ENCODE results near the gene CRHR1. TPM values are rescaled to one million over a fixed set of nuclear protein-coding genes. Genes with fewer than 3 reads are reported as not detected.

The CRHR1 gene
- polyA plus RNA-seq, 3 donors, result not detected

GRCh38 chr17:45793999-45794540, 9.9 kb downstream of the CRHR1 start:
- Histone ChIP-seq H3K4me3 (replicated peaks in 1 of 3; ENCODE audit: low read depth in 2 of 3, low read length in 3 of 3) (no peak overlapping the region), H3K27me3 (ENCODE audit: control insufficient read depth in 2 of 2, insufficient read depth in 2 of 2, low read length in 2 of 2) (peaks cover 0 to 5% of the 10 kb centered on the region in 2 donors), H3K4me1 (ENCODE audit: control insufficient read depth in 1 of 2, insufficient read depth in 2 of 2, low read length in 2 of 2) (no peaks in the 10 kb centered on the region), H2AFZ (ENCODE audit: insufficient read depth, low read depth, low read length, poor library complexity, severe bottlenecking) (no peak overlapping the region), H3K9me3 (replicated peaks in 1 of 2; ENCODE audit: control insufficient read depth in 1 of 2, insufficient read depth in 1 of 2, low read length in 2 of 2) (no peaks in the 10 kb centered on the region), H3K4me2 (replicated peaks; ENCODE audit: extremely low read depth, low read length, poor library complexity, severe bottlenecking) (no peak overlapping the region), H3K9ac (ENCODE audit: insufficient read depth, low read length, poor library complexity, severe bottlenecking) (no peak overlapping the region), H4K20me1 (ENCODE audit: insufficient read depth, low read length) (no peaks in the 10 kb centered on the region), H3K27ac (ENCODE audit: low read depth in 1 of 2, low read length in 2 of 2) (no peak overlapping the region), H3K79me2 (ENCODE audit: insufficient read depth, low read length) (no peaks in the 10 kb centered on the region), H3K36me3 (replicated peaks in 1 of 2; ENCODE audit: control insufficient read depth in 1 of 2, insufficient read depth in 2 of 2, low read length in 2 of 2) (no peaks in the 10 kb centered on the region)
- no peak for TF ChIP-seq CTCF (IDR thresholded peaks at IDR 0.05)
- peaks cover 0 to 1% (median 0%) of the 10 kb centered on the region in 7 donors for H3K9me3 Mint-ChIP-seq
- H3K27me3 Mint-ChIP-seq (ENCODE audit: low read depth in 3 of 3), result peaks cover 16 to 33% (median 30%) of the 10 kb centered on the region in 3 donors
- no peaks in the 10 kb centered on the region for H3K36me3 Mint-ChIP-seq
- H3K27ac Mint-ChIP-seq, result no peak overlapping the region
- intact Hi-C loops (cut with micrococcal nuclease), result no loop called here
- WGBS (ENCODE audit: insufficient coverage), result 95% methylated on average over 8 of the region's 8 CpGs
- DNase-seq, result no peak
- H3K4me1 Mint-ChIP-seq, result peaks cover 2% of the 10 kb centered on the region
- no peak overlapping the region for H3K4me3 Mint-ChIP-seq

GRCh38 chr17:45794840-45795239, 10.7 kb downstream of the CRHR1 start:
- peaks cover 15 to 28% (median 24%) of the 10 kb centered on the region in 3 donors for H3K27me3 Mint-ChIP-seq (ENCODE audit: low read depth in 3 of 3)
- peaks cover 0 to 1% (median 0%) of the 10 kb centered on the region in 7 donors for H3K9me3 Mint-ChIP-seq

More at GRCh38 chr17:45794840-45795239, 10.7 kb downstream of the CRHR1 start:
- no peaks in the 10 kb centered on the region for H3K79me2 ChIP-seq (ENCODE audit: insufficient read depth, low read length)
- intact Hi-C loops (cut with micrococcal nuclease), result no loop called here
- H3K4me1 Mint-ChIP-seq, result peaks cover 2% of the 10 kb centered on the region
- H3K4me2 ChIP-seq (replicated peaks; ENCODE audit: extremely low read depth, low read length, poor library complexity, severe bottlenecking), result no peak overlapping the region
- no peak overlapping the region for H3K27ac ChIP-seq (ENCODE audit: low read depth in 1 of 2, low read length in 2 of 2)
- H2AFZ ChIP-seq (ENCODE audit: insufficient read depth, low read depth, low read length, poor library complexity, severe bottlenecking), result no peak overlapping the region
- H3K36me3 ChIP-seq (replicated peaks in 1 of 2; ENCODE audit: control insufficient read depth in 1 of 2, insufficient read depth in 2 of 2, low read length in 2 of 2), result no peaks in the 10 kb centered on the region
- 73% methylated on average over 6 of the region's 6 CpGs for WGBS (ENCODE audit: insufficient coverage)
- no peaks in the 10 kb centered on the region for H3K36me3 Mint-ChIP-seq
- H4K20me1 ChIP-seq (ENCODE audit: insufficient read depth, low read length), result no peaks in the 10 kb centered on the region
- H3K4me3 Mint-ChIP-seq, result no peak overlapping the region
- H3K4me1 ChIP-seq (ENCODE audit: control insufficient read depth in 1 of 2, insufficient read depth in 2 of 2, low read length in 2 of 2), result no peaks in the 10 kb centered on the region
- peaks cover 0 to 5% of the 10 kb centered on the region in 2 donors for H3K27me3 ChIP-seq (ENCODE audit: control insufficient read depth in 2 of 2, insufficient read depth in 2 of 2, low read length in 2 of 2)
- H3K9ac ChIP-seq (ENCODE audit: insufficient read depth, low read length, poor library complexity, severe bottlenecking), result no peak overlapping the region
- no peaks in the 10 kb centered on the region for H3K9me3 ChIP-seq (replicated peaks in 1 of 2; ENCODE audit: control insufficient read depth in 1 of 2, insufficient read depth in 1 of 2, low read length in 2 of 2)
- no peak overlapping the region for H3K4me3 ChIP-seq (replicated peaks in 1 of 3; ENCODE audit: low read depth in 2 of 3, low read length in 3 of 3)
- no peak for TF ChIP-seq CTCF (IDR thresholded peaks at IDR 0.05)
- no peak for DNase-seq
- H3K27ac Mint-ChIP-seq, result no peak overlapping the region

All from CD14-positive monocyte (primary cell).